C4-2B (cell line): ENCODE data around the gene KIR2DL1.
"Not testable (repeated sequence)": the region's sequence is repeated elsewhere in the genome, so short reads cannot be mapped to it uniquely, and the experiment has no call there.

ENCODE experiments used
- H3K27ac ChIP-seq: fragments of 450-650 bp; 2 replicates; pipeline ENCODE4 v1.5.1; 2017
- ZFX ChIP-seq: fragments of 450-650 bp; IDR thresholded peaks from 2 replicates; pipeline ENCODE4 v1.6.1; 2017
- TF ChIP-seq, protein P1 (sequence below): fragments of 450-650 bp; conservative IDR thresholded peaks from 2 replicates; pipeline ENCODE4 v1.5.1; 2017; ENCODE audit warnings: mild to moderate bottlenecking

Gene KIR2DL1

DNA sequence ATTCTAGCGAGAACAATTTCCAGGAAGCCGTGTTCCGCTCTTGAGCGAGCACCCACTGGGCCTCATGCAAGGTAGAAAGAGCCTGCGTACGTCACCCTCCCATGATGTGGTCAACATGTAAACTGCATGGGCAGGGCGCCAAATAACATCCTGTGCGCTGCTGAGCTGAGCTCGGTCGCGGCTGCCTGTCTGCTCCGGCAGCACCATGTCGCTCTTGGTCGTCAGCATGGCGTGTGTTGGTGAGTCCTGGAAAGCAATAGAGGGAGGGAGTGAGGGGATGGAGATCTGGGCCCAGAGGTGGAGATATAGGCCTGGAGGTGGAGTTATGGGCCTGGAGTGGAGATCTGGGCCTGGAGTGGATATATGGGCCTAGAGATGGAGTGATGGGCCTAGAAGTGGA is at the start of gene KIR2DL1:
TSS of gene KIR2DL1 (plus strand) at position 148 of the 400 bp plus-strand sequence. CDS start at position 206, 58 bp downstream.
- not testable (repeated sequence) for H3K27ac ChIP-seq

DNA sequence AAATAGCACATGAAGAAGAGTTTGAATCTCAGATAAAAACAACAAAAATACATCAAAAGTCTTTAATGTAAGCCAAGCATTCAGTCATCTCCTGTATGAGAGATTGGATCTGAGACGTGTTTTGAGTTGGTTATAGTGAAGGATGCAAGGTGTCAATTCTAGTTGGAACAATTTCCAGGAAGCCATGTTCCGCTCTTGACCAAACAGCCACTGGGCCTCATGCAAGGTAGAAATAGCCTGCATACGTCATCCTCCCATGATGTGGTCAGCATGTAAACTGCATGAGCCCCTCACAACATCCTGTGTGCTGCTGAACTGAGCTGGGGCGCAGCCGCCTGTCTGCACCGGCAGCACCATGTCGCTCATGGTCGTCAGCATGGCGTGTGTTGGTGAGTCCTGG is 45.5 kb upstream of the KIR2DL1 start, which contains the start of gene KIR3DL3:
TSS of gene KIR3DL3 (plus strand) at position 301 of the 400 bp plus-strand sequence. CDS start at position 356, 55 bp downstream.
- H3K27ac ChIP-seq, result no peak within 1 kb of the TSS
- TF ChIP-seq, protein P1, sequence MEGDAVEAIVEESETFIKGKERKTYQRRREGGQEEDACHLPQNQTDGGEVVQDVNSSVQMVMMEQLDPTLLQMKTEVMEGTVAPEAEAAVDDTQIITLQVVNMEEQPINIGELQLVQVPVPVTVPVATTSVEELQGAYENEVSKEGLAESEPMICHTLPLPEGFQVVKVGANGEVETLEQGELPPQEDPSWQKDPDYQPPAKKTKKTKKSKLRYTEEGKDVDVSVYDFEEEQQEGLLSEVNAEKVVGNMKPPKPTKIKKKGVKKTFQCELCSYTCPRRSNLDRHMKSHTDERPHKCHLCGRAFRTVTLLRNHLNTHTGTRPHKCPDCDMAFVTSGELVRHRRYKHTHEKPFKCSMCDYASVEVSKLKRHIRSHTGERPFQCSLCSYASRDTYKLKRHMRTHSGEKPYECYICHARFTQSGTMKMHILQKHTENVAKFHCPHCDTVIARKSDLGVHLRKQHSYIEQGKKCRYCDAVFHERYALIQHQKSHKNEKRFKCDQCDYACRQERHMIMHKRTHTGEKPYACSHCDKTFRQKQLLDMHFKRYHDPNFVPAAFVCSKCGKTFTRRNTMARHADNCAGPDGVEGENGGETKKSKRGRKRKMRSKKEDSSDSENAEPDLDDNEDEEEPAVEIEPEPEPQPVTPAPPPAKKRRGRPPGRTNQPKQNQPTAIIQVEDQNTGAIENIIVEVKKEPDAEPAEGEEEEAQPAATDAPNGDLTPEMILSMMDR, result no peak
- no peak for TF ChIP-seq ZFX

DNA sequence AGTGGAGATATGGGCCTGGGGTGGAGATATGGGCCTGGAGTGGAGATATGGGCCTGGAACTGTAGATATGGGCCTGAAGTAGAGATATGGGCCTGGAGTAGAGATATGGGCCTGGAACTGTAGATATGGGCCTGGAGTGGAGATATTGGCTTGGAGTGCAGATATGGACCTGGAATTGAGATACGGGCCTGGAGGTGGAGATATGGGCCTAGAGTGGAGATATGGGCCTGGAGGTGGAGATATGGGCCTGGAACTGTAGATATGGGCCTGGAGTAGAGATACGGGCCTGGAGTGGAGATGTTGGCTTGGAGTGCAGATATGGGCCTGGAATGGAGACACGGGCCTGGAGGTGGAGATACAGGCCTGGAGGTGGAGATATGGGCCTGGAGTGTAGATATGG is 44.9 kb upstream of the KIR2DL1 start:
- H3K27ac ChIP-seq, result no peak overlapping the region
- TF ChIP-seq ZFX, result no peak
- TF ChIP-seq, protein P1, result no peak

DNA sequence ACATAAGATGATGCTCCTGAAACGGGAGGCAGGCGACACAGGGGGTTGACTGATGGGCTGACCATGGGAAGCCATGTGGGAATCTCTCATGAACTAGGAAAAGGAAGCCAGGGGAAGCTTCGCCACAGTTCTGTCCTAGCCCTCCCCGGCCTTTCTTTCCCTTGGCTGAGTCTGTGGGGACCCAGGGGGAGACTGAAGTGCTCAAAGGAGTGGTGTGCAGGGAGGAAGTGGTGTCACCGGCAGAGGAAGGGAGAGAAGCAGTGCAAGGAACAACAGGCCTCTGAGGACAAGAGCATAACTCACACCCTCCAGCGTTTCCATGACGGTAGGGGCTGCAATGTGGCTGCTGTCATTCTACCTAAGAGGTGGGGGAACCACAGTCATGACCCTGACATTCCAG is 44.3 kb upstream of the KIR2DL1 start:
- H3K27ac ChIP-seq, result no peak overlapping the region
- no peak for TF ChIP-seq ZFX
- TF ChIP-seq, protein P1, result no peak

DNA sequence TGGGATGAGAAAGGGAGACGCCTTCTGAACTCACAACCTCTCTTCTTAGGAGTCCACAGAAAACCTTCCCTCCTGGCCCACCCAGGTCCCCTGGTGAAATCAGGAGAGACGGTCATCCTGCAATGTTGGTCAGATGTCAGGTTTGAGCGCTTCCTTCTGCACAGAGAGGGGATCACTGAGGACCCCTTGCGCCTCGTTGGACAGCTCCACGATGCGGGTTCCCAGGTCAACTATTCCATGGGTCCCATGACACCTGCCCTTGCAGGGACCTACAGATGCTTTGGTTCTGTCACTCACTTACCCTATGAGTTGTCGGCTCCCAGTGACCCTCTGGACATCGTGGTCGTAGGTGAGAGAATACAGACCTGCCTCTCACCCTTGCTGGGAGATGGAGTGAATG is 42.0 kb upstream of the KIR2DL1 start:
- TF ChIP-seq, protein P1, result no peak
- no peak for TF ChIP-seq ZFX
- no peak overlapping the region for H3K27ac ChIP-seq

DNA sequence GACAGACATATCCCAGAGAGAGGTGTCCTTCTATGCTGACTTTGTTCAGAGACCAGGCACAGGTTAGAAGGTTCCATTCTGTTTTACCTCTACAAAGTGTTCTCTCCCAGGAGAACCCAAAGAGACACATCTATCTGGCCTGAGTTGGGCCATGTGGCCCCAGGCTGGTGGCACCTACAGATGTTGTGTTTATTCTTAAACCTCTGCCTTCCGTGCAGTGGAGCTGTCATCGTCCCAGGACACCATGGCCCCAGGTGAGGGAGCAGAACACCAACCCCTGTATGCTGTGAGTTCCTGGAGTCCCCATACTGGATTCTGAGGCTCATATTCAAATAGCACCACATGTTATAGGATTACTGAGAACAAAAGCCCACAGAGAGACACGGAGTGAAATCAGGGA is 41.4 kb upstream of the KIR2DL1 start:
- no peak overlapping the region for H3K27ac ChIP-seq
- no peak for TF ChIP-seq ZFX
- TF ChIP-seq, protein P1, result no peak

DNA sequence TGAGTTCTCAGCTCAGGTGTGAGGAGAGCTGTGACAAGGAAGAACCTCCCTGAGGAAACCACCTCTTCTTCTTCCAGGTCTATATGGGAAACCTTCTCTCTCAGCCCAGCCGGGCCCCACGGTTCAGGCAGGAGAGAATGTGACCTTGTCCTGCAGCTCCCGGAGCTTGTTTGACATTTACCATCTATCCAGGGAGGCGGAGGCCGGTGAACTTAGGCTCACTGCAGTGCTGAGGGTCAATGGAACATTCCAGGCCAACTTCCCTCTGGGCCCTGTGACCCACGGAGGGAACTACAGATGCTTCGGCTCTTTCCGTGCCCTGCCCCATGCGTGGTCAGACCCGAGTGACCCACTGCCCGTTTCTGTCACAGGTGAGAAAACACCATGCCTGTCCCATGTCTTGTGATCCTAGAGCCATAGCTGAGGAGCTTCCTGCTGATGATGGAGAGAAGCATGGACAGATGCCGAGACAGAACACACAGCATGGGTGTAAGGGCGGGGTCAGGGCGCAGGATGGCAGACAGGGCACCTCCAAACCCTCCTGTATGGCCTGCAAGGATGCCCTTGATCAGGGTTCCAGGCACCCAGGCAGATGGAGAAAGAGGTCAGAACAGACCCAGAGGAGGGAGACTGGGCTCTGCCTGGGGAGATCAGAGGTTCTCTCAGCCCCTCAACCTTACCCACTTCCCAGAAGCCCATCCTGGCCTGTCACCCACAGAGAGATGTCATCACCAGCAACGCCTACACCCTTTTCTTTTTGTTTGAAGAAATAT is 40.0 kb upstream of the KIR2DL1 start:
- TF ChIP-seq ZFX, result no peak
- TF ChIP-seq, protein P1, result no peak
- H3K27ac ChIP-seq, result no peak overlapping the region

DNA sequence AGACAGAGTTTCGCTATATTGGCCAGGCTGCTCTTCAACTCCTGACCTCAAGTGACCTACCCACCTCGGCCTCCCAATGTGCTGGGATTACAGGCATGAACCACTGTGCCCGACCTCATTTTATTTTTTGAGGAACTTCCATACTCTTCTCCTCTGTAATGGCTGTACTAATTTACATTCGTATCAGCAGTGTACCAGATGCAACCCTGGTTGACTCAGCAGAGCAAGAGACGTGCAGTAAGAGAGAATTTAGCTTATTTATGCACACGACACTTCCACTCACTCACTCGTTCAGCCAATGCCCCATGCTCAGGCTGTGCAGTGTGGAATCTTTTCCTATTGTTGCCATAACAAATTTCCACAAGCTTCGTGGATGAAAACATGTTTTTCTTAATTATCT is 38.4 kb upstream of the KIR2DL1 start:
- no peak overlapping the region for H3K27ac ChIP-seq
- TF ChIP-seq ZFX, result no peak
- TF ChIP-seq, protein P1, result no peak

DNA sequence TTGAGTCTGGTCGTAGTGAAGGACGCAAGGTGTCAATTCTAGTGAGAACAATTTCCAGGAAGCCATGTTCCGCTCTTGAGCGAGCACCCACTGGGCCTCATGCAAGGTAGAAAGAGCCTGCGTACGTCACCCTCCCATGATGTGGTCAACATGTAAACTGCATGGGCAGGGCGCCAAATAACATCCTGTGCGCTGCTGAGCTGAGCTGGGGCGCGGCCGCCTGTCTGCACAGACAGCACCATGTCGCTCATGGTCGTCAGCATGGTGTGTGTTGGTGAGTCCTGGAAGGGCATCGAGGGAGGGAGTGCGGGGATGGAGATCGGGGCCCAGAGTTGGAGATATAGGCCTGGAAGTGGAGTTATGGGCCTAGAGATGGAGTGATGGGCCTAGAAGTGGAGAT is 31.3 kb upstream of the KIR2DL1 start, which contains the start of gene KIR2DL3:
TSS of gene KIR2DL3 (plus strand) at position 208 of the 400 bp plus-strand sequence. CDS start at position 241, 33 bp downstream.
- H3K27ac ChIP-seq, result not testable (repeated sequence)
